Measurements from ENCODE around the gene POLN. TPM values are rescaled to one million over a fixed set of nuclear protein-coding genes. Genes with fewer than 3 reads are reported as not detected.
"Not testable (repeated sequence)": the region's sequence is repeated elsewhere in the genome, so short reads cannot be mapped to it uniquely, and the experiment has no call there.

The POLN gene
- total RNA-seq, 1 donor from 2014 or later = 2.2 TPM

- intact Hi-C loops (cut with DNase I) = no loop called here
- Histone ChIP-seq H3K9me3 (no peaks in the 10 kb centered on the region), H3K4me3 (no peak overlapping the region), H3K27ac (no peak overlapping the region), H3K36me3 (no peaks in the 10 kb centered on the region), H3K27me3 (ENCODE audit: low read depth) (no peaks in the 10 kb centered on the region), H3K4me1 (no peaks in the 10 kb centered on the region)
- DNase-seq (peak; percentile 27), ATAC-seq (no peak)
- TF ChIP-seq CTCF (IDR thresholded peaks at IDR 0.05) = no peak
These were observed 34.8 kb upstream of the POLN start for GRCh38 chr4:2276581-2277325.

DNA sequence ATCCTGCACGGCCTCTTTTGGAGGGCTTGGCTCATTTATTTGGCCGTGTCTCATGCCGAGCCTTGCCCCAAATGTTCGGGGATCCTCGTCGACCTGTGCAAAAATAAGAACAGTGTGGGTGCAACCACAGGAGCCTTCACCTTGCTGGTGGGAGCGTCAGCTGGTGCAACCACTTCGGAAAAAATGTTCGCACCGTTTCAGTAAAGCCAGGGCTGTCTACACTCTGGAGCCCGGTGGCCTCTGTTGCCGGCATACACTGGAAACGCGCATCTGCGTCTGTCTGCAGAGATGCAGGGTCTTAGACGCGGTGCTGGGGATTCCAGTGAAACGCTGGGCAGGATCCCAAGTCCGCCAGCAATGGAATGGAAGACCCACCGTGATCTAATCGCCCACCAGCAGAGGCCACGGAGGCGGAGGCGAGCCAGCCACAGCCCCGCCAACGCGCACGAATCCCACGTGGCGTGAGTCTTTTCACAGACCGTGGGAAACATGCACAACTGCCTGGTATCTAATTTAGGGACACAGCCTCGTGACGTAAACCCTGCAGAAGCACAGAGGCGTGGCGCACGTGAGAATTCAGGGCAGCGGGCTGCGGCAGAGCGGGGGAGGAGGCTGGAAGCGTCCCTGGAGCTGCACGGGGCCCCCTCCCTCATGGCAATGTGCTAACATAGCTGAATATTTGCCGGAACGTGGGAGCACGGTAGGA lies 33.8 kb upstream of the POLN start:
- Histone ChIP-seq H3K36me3 (no peaks in the 10 kb centered on the region), H3K27me3 (ENCODE audit: low read depth) (no peaks in the 10 kb centered on the region), H3K4me1 (no peaks in the 10 kb centered on the region), H3K27ac (no peak overlapping the region), H3K4me3 (no peak overlapping the region), H3K9me3 (no peaks in the 10 kb centered on the region)
- DNase-seq = peak; percentile 37
- ATAC-seq = no peak
- intact Hi-C loops (cut with DNase I) = no loop called here
- no peak for TF ChIP-seq CTCF (IDR thresholded peaks at IDR 0.05)

- H3K9me3 ChIP-seq; H3K36me3 ChIP-seq; H3K4me3 ChIP-seq; H3K27ac ChIP-seq; ATAC-seq; H3K4me1 ChIP-seq; DNase-seq; H3K27me3 ChIP-seq (ENCODE audit: low read depth); intact Hi-C loops (cut with DNase I): not testable (repeated sequence)
These were observed 33.1 kb upstream of the POLN start for GRCh38 chr4:2275044-2275397.

GRCh38 chr4:2274320-2275043 lies 32.6 kb upstream of the POLN start:
- no peak for TF ChIP-seq CTCF (IDR thresholded peaks at IDR 0.05)
- no peaks in the 10 kb centered on the region for H3K4me1 ChIP-seq
- H3K9me3 ChIP-seq = no peaks in the 10 kb centered on the region
- no peak overlapping the region for H3K4me3 ChIP-seq
- intact Hi-C loops (cut with DNase I) = no loop called here
- H3K27ac ChIP-seq = no peak overlapping the region
- H3K27me3 ChIP-seq (ENCODE audit: low read depth) = no peaks in the 10 kb centered on the region
- ATAC-seq (no peak), DNase-seq (peak; percentile 35)
- H3K36me3 ChIP-seq = no peaks in the 10 kb centered on the region

DNA sequence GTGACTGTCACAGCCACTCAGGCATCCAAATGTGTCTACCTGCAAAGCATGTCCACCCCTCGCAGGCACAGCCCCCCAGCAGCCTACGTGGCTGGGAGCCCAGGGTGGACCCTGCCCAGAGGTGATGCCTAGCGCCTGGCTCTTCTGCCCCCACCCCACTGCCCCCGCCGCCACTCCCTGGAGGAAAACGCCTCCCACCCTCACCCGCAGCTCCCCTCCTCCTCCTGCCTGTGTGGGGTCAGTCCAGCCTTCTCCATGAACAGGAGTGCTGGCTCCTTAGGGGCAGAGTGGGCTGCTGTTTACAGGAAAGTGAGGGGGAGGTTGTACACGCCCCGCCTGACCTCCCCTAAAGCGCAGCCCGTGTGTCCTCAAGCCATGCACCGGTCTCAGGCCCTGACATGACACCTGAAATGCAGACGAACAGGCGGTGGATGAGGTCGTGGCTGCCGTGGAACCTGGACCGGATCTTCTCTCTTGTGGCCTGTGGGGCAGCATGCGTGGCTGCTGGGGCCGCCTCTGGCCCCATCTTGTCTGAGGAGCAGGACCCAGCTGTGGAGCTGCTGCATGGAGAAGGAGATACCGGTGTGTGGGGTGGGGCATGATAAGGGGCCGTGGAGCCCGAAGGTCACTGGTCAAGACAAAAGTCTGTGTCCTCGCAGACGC lies 31.9 kb upstream of the POLN start:
- intact Hi-C loops (cut with DNase I) = no loop called here

More for the DNA sequence above, 31.9 kb upstream of the POLN start:
- no peak for ATAC-seq
- H3K9me3 ChIP-seq = no peaks in the 10 kb centered on the region
- no peak for TF ChIP-seq CTCF (IDR thresholded peaks at IDR 0.05)
- no peak overlapping the region for H3K4me3 ChIP-seq
- H3K27me3 ChIP-seq (ENCODE audit: low read depth) = no peaks in the 10 kb centered on the region
- no peak overlapping the region for H3K27ac ChIP-seq
- no peaks in the 10 kb centered on the region for H3K4me1 ChIP-seq
- no peaks in the 10 kb centered on the region for H3K36me3 ChIP-seq
- no peak for DNase-seq
